ENCODE measurements around the gene AMPH.

DNA sequence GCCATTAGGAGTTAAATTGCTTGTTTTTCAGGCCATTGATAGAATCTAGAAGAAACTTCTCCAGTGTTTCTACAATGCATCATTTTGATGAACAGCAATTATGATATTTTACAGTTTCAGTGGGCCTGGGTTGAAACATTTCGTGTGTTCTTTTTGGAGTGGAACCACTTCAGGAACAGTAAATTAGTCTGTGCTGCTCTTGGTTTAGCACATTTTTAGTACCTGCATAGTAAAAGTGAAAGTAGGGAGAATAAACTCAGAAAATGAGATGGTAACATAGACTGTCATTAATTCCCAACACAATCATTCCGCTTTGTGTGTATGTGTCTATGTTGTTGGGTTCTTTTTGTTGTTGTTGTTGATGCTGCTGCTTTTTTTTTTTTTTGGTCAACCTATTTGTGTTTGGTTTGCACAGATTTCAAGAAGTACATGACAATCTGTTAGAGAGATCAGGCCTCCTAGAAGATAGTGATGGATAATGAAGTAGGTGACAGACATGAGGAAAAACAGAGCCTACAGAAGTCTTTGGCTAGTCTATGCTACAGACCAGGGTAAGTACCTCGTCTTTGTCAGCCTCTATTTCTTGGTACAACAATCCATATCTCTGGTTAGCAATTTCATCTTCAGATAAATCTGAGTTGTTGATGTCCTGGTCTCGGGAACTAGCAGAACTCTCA is 203.8 kb downstream of the AMPH start:
- TF ChIP-seq CTCF (IDR thresholded peaks at IDR 0.05) = no peak
- TF ChIP-seq POLR2A (IDR thresholded peaks at IDR 0.05) = no peak

Measured in uterus (tissue), 2 donors.